Activated CD4-positive, alpha-beta T cell treated with anti-CD3 and anti-CD28 coated beads for 36 hours (primary cell): ENCODE measurements around the gene CD52. TPM values are rescaled to one million over a fixed set of nuclear protein-coding genes. Genes with fewer than 3 reads are reported as not detected.

ENCODE experiments used
- ATAC-seq: fragments of 200-7000 bp; cut with Tn5 transposase; one replicate; pipeline ENCODE4 v1.10.0; 2021; ENCODE audit warnings: mild to moderate bottlenecking, moderate library complexity
- CTCF ChIA-PET: fragments of 350-600 bp; sonication (Branson Sonifier 250); formaldehyde crosslinking; loops from one replicate; lab custom pipeline; 2021; ENCODE audit warnings: antibody characterized with exemption; lab: Charles Lee
- POLR2A ChIA-PET: fragments of 350-600 bp; sonication (Branson Sonifier 250); formaldehyde crosslinking; loops from one replicate; lab custom pipeline; 2021; ENCODE audit warnings: antibody characterized with exemption, inconsistent platforms; lab: Charles Lee
- DNase-seq: peaks from one replicate; pipeline ENCODE4 v3.0.0-alpha.2; 2020
- H3K27ac Mint-ChIP-seq: one replicate; pipeline ENCODE4 v1.8.0; 2021; ENCODE audit warnings: mixed read lengths
- H3K27me3 Mint-ChIP-seq: one replicate; pipeline ENCODE4 v1.8.0; 2021; ENCODE audit warnings: mixed read lengths
- H3K36me3 Mint-ChIP-seq: one replicate; pipeline ENCODE4 v1.8.0; 2021; ENCODE audit warnings: low read depth, mixed read lengths
- H3K4me1 Mint-ChIP-seq: one replicate; pipeline ENCODE4 v1.8.0; 2021; ENCODE audit warnings: mixed read lengths
- H3K4me3 Mint-ChIP-seq: one replicate; pipeline ENCODE4 v1.8.0; 2021; ENCODE audit warnings: mild to moderate bottlenecking, moderate library complexity, mixed read lengths
- H3K9me3 Mint-ChIP-seq: one replicate; pipeline ENCODE4 v1.8.0; 2021; ENCODE audit warnings: low read depth, mixed read lengths
- intact Hi-C, 2 experiments: fragments of 100-400 bp; cut with DNase I in 1 of 2; cut with micrococcal nuclease in 1 of 2; formaldehyde crosslinking; loops; one replicate each; pipeline versions ENCODE4 v1.14.2 to v1.15.1; 2022 to 2024; cut with DNase I, micrococcal nuclease
- total RNA-seq, 2 experiments: library from RNA; stranded (reverse); gene quantifications; one replicate each; pipeline ENCODE4 v1.2.3, GENCODE V29; 2021

Gene CD52
- total RNA-seq, 2 experiments from 2014 or later, result 216 to 217 TPM

DNA sequence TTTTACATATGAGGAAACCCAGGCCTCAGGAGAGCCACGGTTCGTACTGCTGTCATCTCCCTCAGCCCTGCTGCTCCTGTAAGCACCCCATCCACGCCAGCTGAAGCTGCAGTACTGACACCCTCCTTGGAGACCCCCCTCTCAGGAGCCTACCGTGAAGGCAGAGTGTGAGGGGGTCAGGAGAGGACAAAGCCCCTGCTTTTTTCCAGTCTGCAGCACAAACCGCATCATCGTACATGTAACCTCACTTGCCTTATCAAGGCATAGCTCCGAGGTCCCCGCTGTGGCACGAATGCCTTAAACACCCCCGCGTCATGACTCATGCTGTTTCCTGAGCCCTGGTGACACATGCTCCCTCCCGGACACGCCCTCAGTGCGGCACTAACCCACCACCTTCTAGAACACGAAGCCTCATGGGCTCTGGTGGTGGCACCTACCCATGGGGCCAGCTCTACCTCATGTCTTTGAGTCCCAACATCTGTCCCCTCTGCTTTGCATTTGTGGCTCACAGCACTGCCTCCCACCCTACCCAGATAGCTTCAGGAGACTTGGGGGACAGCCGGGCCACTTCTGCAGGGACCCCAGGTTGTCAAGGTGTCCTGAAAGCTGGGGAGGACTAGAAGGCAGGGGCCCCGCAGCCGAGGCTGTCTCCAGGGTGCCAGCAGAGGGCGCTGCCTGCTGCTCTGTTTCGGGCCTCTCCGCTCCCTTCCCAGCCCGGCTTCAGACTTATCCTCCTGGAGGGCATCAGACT is 33.0 kb upstream of the CD52 start:
- ChIA-PET POLR2A (interaction anchor here (0.7 to 2.2 kb wide), 6 partner anchors 22 to 379 kb away, joined by 3 to 16 read pairs (median 4); partner anchors contain the start of gene CD52), CTCF (interaction anchor here (0.6 to 17.6 kb wide), 13 partner anchors 9 to 253 kb away, joined by 3 to 399 read pairs (median 3); partner anchors contain the start of genes CD52, CEP85, UBXN11 and ZNF593)
- Mint-ChIP-seq H3K27ac (peak overlapping the region; percentile 99), H3K4me1 (peaks cover 87% of the 10 kb centered on the region), H3K9me3 (no peaks in the 10 kb centered on the region), H3K4me3 (peak overlapping the region; percentile 61), H3K27me3 (no peaks in the 10 kb centered on the region), H3K36me3 (peaks cover 44% of the 10 kb centered on the region)
- DNase-seq (peak; percentile 99), ATAC-seq (peak; percentile 66)
- intact Hi-C loops, result loop anchor here (1.0 to 2.0 kb wide), 7 partner anchors 22 to 174 kb away; partner anchors contain the start of genes DHDDS (in 1 of the 2), PDIK1L (in 1 of the 2) and UBXN11 (in 1 of the 2)

DNA sequence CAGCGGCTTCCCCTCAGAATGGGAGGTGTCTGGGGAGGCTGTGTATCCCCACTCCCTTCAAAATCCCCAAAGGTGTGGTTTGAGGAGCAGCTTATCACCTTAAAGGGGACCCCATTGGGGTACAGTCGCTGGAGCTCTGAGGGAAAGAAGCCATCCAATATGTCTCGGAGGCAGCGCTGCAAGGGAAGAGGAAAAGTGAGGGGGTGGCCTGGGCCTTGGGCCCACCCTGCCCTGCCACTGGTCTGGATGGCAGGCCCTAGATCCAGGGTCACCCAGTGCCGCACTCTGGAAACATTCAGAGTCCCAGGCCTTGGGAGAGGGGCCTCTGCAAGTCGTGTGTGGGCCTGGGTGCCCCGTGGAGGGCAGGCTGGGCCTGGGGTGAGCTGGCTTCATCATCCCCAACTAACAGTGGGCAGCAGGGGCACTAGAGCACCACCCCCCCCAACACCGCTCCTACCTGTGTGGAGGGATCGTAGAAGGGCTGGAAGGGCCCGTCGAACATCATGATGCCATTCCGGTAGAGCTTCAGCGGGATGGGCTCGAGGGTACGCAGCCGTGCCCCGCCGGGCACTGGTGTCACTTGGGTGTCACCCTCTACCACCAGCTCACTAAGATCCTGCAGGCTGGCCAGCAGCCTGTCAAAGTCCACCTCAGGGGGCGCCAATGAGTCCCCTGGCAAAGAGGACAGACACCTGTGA is 32.2 kb upstream of the CD52 start:
- ATAC-seq, result no peak

DNA sequence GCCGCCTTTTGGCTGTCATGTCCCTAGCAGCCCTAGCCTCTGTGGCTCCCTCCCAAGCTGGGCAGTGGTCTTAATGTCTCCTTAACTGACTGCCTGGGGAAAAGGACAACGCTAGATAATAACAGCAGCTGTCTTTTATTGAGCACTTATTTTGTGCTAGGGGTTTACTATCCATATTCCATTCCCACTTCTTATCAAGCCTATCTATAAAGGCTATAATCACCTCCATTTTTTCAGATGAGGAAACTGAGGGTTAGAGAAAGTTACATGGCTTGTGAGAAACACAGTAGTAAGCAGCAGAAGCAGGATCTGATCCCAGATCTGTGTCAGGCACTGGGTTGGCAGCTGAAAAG is 31.7 kb upstream of the CD52 start:
- H3K4me3 Mint-ChIP-seq, result no peak overlapping the region
- peaks cover 39% of the 10 kb centered on the region for H3K36me3 Mint-ChIP-seq
- H3K27ac Mint-ChIP-seq, result peak overlapping the region; percentile 59
- ChIA-PET CTCF (interaction anchor here (1.0 to 17.6 kb wide), 7 partner anchors 11 to 132 kb away, joined by 4 to 399 read pairs (median 15); partner anchors contain the start of genes CD52 and UBXN11), POLR2A (interaction anchor here (0.6 kb wide), 1 partner anchor 20 kb away, joined by 4 read pairs; no protein-coding TSS in a partner anchor)
- intact Hi-C loops, result no loop called here
- DNase-seq (no peak), ATAC-seq (no peak)
- peaks cover 98% of the 10 kb centered on the region for H3K4me1 Mint-ChIP-seq
- no peaks in the 10 kb centered on the region for H3K27me3 Mint-ChIP-seq
- H3K9me3 Mint-ChIP-seq, result no peaks in the 10 kb centered on the region

More for the DNA sequence above, 32.2 kb upstream of the CD52 start:
- CTCF ChIA-PET, result interaction anchor here (0.5 to 17.6 kb wide), 9 partner anchors 10 to 1962 kb away, joined by 3 to 399 read pairs (median 5); partner anchors contain the start of genes CD52 and UBXN11
- no peak overlapping the region for H3K4me3 Mint-ChIP-seq
- peaks cover 95% of the 10 kb centered on the region for H3K4me1 Mint-ChIP-seq
- no peaks in the 10 kb centered on the region for H3K9me3 Mint-ChIP-seq
- H3K27ac Mint-ChIP-seq, result peak overlapping the region; percentile 99
- POLR2A ChIA-PET, result interaction anchor here (0.6 to 2.2 kb wide), 4 partner anchors 19 to 380 kb away, joined by 3 to 16 read pairs (median 6); partner anchors contain the start of gene CD52
- intact Hi-C loops, result loop anchor here (1.0 to 2.0 kb wide), 6 partner anchors 35 to 175 kb away; partner anchors contain the start of genes DHDDS (in 1 of the 2) and PDIK1L (in 1 of the 2)
- DNase-seq, result peak; percentile 76
- peaks cover 42% of the 10 kb centered on the region for H3K36me3 Mint-ChIP-seq
- no peaks in the 10 kb centered on the region for H3K27me3 Mint-ChIP-seq

DNA sequence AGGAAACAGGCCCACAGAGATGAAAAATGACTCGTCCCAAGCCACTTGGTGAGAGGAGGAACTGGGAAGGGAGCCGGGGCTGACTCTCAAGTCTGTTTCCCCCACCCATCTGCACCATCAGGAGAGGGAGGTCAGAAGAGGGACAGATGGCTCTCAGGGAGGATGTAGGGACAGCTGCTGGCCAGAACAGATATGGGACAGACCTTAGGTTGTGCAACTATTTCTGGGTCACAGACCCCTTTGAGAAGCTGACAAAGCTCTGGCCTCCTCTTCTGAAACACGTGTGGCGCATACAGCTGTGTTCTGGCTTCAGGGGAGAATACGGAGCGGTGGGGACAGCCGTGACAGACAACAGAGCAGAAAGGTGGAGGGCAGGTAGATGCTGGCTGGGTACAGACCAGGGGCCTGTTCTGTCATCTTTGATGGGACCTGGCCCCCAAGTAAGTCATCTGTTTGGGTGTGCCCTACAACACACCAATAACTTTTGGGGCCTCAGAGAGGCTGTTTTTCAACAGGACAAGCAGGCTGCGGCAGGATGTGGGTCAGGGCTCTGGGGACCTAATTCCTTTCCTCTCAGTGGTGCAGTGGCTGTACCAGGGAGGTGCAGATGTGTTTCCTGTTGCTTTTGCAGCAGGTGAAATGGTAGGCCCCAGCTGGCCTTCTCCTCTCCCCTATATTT is 30.6 kb upstream of the CD52 start:
- ChIA-PET POLR2A (interaction anchor here (2.3 kb wide), 1 partner anchor 31 kb away, joined by 6 read pairs; the partner anchor contains the start of gene CD52), CTCF (interaction anchor here (0.5 to 17.6 kb wide), 8 partner anchors 8 to 118 kb away, joined by 3 to 399 read pairs (median 6); partner anchors contain the start of genes CD52, SH3BGRL3, UBXN11 and ZNF593)
- Mint-ChIP-seq H3K27ac (peak overlapping the region; percentile 96), H3K36me3 (peaks cover 28% of the 10 kb centered on the region), H3K27me3 (no peaks in the 10 kb centered on the region), H3K9me3 (no peaks in the 10 kb centered on the region), H3K4me3 (peak overlapping the region; percentile 55), H3K4me1 (peaks cover 97% of the 10 kb centered on the region)
- peak; percentile 27 for ATAC-seq
- DNase-seq, result peak; percentile 84
- intact Hi-C loops, result no loop called here

DNA sequence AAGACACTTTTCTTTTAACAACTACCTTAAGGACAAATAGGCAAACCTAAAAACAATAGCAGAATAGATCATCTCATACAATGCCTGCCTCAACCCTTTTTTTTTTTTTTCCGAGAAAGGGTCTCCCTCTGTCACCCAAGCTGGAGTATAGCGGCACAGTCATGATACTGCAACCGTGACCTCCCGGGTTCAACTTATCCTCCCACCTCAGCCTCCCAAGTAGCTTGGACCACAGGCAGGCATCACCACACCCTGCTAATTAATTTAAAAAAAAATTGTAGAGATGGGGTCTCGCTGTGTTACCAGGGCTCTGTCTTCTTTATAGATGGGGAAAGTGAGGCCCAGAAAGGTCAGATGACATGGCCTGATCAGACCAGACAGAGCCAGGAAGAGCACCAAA is 29.9 kb upstream of the CD52 start:
- Mint-ChIP-seq H3K4me3 (peak overlapping the region; percentile 55), H3K27me3 (no peaks in the 10 kb centered on the region), H3K27ac (peak overlapping the region; percentile 96), H3K36me3 (peaks cover 24% of the 10 kb centered on the region), H3K9me3 (no peaks in the 10 kb centered on the region), H3K4me1 (peaks cover 93% of the 10 kb centered on the region)
- intact Hi-C loops, result loop anchor here (1.0 kb wide), 3 partner anchors 12 to 33 kb away; partner anchors contain the start of gene UBXN11 (in 2 of the 2)
- ChIA-PET CTCF (interaction anchor here (0.9 to 17.6 kb wide), 10 partner anchors 8 to 129 kb away, joined by 3 to 399 read pairs (median 6); partner anchors contain the start of genes CD52, CEP85, SH3BGRL3 and UBXN11), POLR2A (interaction anchor here (0.6 to 2.3 kb wide), 2 partner anchors 11 to 30 kb away, joined by 3 to 6 read pairs; partner anchors contain the start of gene CD52)
- no peak for ATAC-seq
- no peak for DNase-seq

DNA sequence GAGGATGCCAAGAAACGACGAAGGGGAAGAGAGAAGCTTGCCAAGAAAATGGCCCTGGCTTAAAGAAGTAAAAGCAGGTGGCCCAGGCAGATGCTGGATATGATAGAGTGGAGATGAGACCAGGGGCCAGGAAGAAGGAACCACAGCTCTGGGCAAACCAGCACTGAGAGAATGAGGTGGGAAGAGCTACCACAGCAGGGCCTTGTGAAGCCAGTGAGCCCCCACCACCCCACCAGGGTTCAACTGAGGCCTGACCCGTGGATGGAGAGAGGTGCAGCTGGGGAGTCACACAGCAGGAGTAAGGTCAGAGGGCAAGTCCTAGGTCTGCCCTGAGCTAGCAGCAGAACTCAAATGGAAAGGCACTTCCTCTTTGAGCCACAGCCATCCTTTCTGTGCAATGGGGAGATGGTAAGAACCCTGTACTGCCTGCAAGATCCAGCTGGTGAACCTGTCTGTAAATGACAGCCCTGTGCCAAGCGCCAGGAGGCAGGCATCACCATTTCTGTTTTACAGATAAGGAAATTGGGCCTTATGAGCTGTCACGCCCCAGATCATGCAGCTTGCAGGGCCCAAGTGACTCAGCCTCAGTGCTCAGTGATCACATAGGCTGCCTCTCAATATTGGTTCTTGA is 29.3 kb upstream of the CD52 start:
- CTCF ChIA-PET, result interaction anchor here (0.5 to 17.6 kb wide), 15 partner anchors 9 to 1932 kb away, joined by 3 to 399 read pairs (median 5); partner anchors contain the start of genes CD52, CEP85, SH3BGRL3 and UBXN11
- Mint-ChIP-seq H3K4me3 (peak overlapping the region; percentile 55), H3K27ac (peak overlapping the region; percentile 96), H3K27me3 (no peaks in the 10 kb centered on the region), H3K9me3 (no peaks in the 10 kb centered on the region), H3K36me3 (peaks cover 22% of the 10 kb centered on the region), H3K4me1 (peaks cover 90% of the 10 kb centered on the region)
- intact Hi-C loops, result loop anchor here (1.0 kb wide), 3 partner anchors 12 to 33 kb away; partner anchors contain the start of gene UBXN11 (in 2 of the 2)
- ATAC-seq (peak; percentile 67), DNase-seq (peak; percentile 90)
- POLR2A ChIA-PET, result interaction anchor here (0.6 to 2.3 kb wide), 7 partner anchors 9 to 30 kb away, joined by 3 to 7 read pairs (median 6); partner anchors contain the start of genes CD52 and SH3BGRL3

DNA sequence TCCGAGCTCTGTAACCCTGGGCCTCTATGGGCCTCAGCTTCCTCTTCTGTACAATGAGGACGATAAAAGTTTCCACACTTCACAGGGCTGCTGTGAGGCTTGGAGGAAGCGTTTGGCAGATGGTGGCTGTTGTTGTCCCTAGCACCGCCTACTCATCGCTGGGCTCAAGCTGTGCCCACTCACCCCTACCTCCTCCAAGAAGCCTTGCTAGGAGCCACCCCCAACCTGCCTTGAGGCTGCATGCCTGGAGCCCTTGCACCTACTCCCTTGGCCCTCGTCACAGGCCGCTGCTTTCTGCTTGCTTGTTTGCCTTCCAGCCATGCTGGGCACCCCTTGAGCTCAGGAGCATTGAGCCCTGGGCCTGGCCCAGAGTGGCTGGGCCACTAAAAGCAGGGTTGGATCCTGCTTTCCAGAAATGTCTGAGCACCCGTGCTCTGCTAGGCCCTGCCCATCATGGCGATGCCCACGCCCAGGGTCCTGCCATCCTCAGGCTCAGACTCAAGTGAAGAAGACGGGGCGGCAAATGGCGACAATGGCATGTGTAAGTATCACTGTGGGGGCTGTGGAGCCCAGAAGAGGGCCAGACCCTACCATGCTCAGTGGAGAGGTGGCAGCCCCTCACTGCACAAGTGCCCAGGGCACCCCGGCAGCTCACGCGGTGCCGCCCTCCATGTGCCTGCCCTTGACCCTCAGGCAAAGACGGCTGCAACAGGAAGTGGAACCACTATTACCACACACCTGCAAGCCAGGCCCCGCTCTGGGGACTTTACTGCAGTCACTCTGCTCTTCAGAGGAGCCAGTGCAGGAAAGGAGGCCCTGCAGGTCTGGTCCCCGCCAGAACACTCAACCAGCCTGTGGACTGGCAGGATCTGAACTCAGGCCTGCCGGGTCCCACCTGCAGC is 28.3 kb upstream of the CD52 start:
- intact Hi-C loops, result no loop called here
- Mint-ChIP-seq H3K9me3 (no peaks in the 10 kb centered on the region), H3K27me3 (no peaks in the 10 kb centered on the region), H3K4me1 (peaks cover 80% of the 10 kb centered on the region), H3K36me3 (peaks cover 16% of the 10 kb centered on the region), H3K27ac (peak overlapping the region; percentile 96), H3K4me3 (peak overlapping the region; percentile 6)
- DNase-seq, result peak; percentile 62
- ChIA-PET CTCF (interaction anchor here (0.6 to 17.6 kb wide), 12 partner anchors 8 to 1933 kb away, joined by 3 to 399 read pairs (median 5); partner anchors contain the start of genes CD52, CEP85, SH3BGRL3 and UBXN11), POLR2A (interaction anchor here (0.6 to 2.3 kb wide), 7 partner anchors 10 to 128 kb away, joined by 3 to 7 read pairs (median 6); partner anchors contain the start of genes CD52 and SH3BGRL3)
- peak; percentile 6 for ATAC-seq

DNA sequence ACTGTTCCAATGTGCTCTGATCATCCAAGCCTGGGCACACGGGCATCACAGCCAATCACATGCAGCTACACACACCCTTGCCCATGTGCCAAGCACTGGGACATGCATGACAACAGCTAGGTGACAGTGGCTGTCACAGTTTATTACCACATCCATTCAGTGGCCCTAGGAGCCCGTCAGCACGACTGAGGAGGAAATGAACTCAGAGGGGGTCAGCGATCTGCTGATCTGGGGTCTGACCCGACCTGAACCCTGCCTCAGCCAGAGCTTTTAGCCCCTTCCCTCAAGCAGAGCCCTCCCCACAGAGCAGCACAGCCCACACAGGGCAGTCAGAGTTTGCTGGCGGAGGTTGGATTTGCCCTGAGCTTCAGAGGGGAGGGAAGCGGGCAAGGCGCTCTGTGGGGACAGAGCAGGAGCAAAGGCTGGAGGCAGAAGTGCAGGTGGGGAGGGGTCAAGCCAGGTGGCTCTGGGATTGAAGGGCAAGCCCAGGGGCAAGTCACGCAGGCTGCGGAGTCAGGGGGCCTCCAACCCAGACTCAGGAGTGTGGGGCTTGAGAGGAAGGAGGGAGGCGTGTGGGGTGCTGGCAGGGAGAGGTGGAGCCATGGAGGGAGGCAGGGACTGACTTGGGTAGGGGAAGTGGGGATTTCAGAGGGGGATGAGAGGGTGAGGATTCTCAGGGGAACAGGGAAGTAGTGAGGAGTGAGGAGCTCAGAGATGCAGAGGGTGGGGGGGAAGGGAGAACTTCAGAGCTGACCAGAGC is 27.5 kb upstream of the CD52 start:
- no peak for ATAC-seq
- Mint-ChIP-seq H3K9me3 (no peaks in the 10 kb centered on the region), H3K4me1 (peaks cover 71% of the 10 kb centered on the region), H3K27ac (peak overlapping the region; percentile 96), H3K4me3 (no peak overlapping the region), H3K27me3 (no peaks in the 10 kb centered on the region), H3K36me3 (peaks cover 7% of the 10 kb centered on the region)
- ChIA-PET CTCF (interaction anchor here (0.9 to 17.6 kb wide), 5 partner anchors 9 to 29 kb away, joined by 3 to 399 read pairs (median 19); partner anchors contain the start of genes CD52 and UBXN11), POLR2A (no interaction called here)
- intact Hi-C loops, result no loop called here
- peak; percentile 43 for DNase-seq
